GM13976 (cell line): ENCODE measurements around the gene C1orf56.

ENCODE experiments used
- DNase-seq: peaks from one replicate; pipeline ENCODE4 v3.0.0; 2012; ENCODE audit warnings: low spot score
- CTCF ChIP-seq: IDR thresholded peaks from 2 replicates; pipeline ENCODE4 v1.5.1; 2012; ENCODE audit warnings: borderline replicate concordance, mild to moderate bottlenecking; ENCODE audit not compliant: insufficient read depth; ENCODE audit errors: extremely low read depth, missing control alignments, control extremely low read depth
- in situ Hi-C: fragments of 300-500 bp; cut with MboI; formaldehyde crosslinking; loops from one replicate; pipeline ENCODE4 v1.12.0; 2022; ENCODE audit warnings: low sequenced_read_pairs, mixed read lengths, inconsistent platforms; ENCODE audit not compliant: unreplicated experiment

The C1orf56 gene

GRCh38 chr1:151049458-151049857, 1.9 kb downstream of the C1orf56 start:
- DNase-seq = no peak
- in situ Hi-C loops = no loop called here

GRCh38 chr1:151050051-151050688, 2.6 kb downstream of the C1orf56 start:
- no peak for DNase-seq
- in situ Hi-C loops = no loop called here
- no peak for TF ChIP-seq CTCF

More at GRCh38 chr1:151049458-151049857, 1.9 kb downstream of the C1orf56 start:
- TF ChIP-seq CTCF = no peak

- no peak for TF ChIP-seq CTCF
- no peak for DNase-seq
These were observed 3.9 kb downstream of the C1orf56 start for GRCh38 chr1:151051356-151052009.

GRCh38 chr1:151054971-151055547, 7.5 kb downstream of the C1orf56 start:
- TF ChIP-seq CTCF = no peak
- in situ Hi-C loops = no loop called here
- no peak for DNase-seq

More at GRCh38 chr1:151051356-151052009, 3.9 kb downstream of the C1orf56 start:
- in situ Hi-C loops = no loop called here

- DNase-seq = no peak
- in situ Hi-C loops = no loop called here
- no peak for TF ChIP-seq CTCF
These were observed 8.0 kb downstream of the C1orf56 start for GRCh38 chr1:151055581-151055980.

GRCh38 chr1:151056149-151056548, 8.6 kb downstream of the C1orf56 start:
- TF ChIP-seq CTCF = no peak
- no peak for DNase-seq
- in situ Hi-C loops = no loop called here

- TF ChIP-seq CTCF = no peak
- in situ Hi-C loops = no loop called here
- no peak for DNase-seq
These were observed 11.1 kb downstream of the C1orf56 start for GRCh38 chr1:151058692-151059091.
